ENCODE measurements around the gene FSTL4.

The FSTL4 gene

GRCh38 chr5:133612249-133612860 lies at the start of gene FSTL4:
Gene FSTL4, minus strand, starts transcription at chr5:133612541.
- DNase-seq (ENCODE audit: low read depth), result no peak

DNA sequence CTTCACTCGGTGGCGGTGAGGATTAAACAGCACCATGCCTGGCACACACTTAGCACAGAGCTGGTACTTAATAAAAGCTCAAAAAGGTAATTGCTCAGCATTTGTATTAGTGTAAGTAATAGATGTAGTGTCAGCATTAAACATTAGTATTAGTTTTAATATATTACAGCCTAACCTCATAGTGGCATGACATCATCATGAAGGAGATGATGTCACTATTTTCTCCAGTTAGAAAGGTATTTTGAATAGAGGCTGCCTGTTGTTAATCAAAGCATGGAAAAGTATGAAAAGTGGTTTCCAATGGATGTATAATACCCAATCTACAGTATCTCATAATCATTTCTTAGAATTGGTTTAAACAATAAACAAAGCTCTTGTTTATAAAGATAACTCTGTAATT lies 49.0 kb upstream of the FSTL4 start:
- no peak for DNase-seq (ENCODE audit: low read depth)

DNA sequence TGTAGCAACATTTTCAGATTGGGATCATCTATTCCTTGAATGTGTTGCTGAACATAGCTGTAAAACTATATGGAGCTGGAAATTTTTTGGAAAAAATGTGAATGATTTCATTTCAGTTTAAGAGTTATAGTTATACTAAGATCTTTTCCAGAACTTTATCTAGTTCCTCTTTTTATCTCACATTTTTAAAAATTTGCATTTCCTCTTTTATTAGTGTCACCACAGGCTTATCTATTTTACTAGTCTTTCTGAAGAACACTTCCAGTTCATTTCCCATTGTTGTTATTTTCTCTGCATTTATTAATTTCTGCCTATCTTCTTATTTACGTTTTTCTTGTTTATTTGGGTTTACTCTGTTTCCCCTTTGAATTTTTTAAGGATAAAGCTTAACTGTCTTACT lies 46.0 kb upstream of the FSTL4 start:
- DNase-seq (ENCODE audit: low read depth), result no peak

DNA sequence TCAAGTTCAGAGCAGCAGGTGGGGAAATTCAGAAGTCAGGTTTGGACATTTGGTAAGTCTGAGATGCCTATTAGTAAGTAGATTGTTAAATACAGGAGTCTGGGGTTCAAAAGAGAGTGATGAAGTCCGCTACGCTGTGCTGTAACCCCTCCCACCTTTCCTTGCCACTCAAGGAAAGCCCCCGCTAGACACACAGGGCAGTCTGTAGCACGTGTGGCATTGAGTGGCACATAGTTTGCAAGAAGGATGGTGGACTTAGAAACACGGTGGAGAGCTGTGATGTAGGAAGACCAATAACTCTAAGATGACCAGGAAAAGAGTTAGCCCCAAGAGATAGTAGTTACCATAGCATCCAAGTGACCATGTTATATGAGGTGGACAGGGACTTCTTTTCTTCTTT lies 44.7 kb upstream of the FSTL4 start:
- DNase-seq (ENCODE audit: low read depth), result no peak

- no peak for DNase-seq (ENCODE audit: low read depth)
Observed at GRCh38 chr5:133655966-133656365, 43.6 kb upstream of the FSTL4 start.

DNA sequence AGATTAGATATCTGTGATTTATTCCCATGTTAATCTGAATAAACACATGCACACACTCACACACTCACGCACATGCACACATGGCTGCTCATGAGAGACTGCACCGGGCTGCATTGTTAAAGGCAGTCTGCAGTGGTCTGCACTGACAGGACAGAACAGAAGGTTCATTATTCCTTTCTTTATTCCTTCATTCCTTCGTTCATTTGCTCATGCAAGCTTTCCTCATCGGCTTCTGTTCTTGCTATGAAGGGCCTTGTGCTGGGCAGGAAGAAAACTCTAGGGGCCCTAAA lies 41.4 kb upstream of the FSTL4 start:
- no peak for DNase-seq (ENCODE audit: low read depth)

- no peak for DNase-seq (ENCODE audit: low read depth)
Observed at GRCh38 chr5:133652951-133653759, 40.8 kb upstream of the FSTL4 start.

DNA sequence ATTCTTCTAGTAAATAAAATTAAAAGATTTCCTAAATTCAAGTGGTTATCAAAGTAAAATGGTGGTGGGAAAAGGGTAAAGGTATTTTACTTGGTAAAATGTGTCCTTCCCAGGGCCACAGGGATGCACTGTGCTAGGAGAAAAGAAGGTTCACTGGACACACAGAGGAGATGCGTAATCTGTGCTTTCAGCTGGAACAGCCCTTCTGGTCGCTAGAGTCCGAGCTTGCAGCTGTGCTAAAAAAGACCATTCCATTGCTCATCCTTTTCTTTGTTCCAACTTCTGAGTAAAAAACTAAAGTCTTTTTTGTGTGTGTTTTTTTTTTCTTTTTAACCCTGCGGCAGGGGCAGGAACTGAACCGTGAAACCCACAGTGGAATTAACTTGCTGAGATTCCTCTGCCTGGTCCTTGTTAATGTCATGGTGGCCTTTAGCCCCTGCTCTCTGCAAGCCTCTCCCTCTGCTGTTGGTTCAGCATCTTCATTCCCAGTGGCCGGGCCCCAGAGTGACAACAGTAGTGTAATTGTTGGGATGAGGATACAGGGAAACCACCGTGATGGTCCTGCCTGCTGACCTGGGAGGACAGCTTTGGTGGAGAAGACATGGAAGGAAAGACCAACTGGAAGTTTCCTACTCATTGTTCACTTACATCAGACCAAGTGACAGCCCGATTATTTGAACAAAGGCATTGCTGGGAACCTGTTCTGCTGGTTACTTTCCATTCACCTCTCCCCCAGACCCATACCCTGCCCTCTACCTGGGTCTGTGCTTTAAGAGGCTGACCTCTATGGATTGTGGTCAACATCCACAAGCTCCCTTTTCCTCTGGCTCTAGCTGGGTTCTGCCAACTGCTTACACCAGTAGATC lies 31.9 kb upstream of the FSTL4 start:
- DNase-seq (ENCODE audit: low read depth), result no peak

DNA sequence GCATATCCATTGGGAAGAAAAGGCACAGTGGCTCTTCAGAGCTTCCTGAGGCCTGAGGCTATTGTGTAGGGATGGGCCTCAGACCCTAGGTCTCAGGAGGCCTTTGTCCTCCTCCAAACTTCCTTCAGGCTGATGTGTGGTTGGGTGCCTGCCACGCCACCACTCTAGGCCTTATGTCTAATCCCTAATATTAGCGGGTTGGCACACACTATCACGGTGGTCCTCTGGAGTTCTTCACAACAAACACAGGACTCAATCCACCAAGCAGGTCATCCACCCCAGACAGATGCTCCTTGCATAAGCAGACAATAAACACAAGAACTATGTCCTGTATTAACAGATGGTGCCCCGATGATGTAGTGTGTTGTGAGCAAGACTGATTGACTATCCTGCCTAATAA lies 31.0 kb upstream of the FSTL4 start:
- DNase-seq (ENCODE audit: low read depth), result no peak

DNA sequence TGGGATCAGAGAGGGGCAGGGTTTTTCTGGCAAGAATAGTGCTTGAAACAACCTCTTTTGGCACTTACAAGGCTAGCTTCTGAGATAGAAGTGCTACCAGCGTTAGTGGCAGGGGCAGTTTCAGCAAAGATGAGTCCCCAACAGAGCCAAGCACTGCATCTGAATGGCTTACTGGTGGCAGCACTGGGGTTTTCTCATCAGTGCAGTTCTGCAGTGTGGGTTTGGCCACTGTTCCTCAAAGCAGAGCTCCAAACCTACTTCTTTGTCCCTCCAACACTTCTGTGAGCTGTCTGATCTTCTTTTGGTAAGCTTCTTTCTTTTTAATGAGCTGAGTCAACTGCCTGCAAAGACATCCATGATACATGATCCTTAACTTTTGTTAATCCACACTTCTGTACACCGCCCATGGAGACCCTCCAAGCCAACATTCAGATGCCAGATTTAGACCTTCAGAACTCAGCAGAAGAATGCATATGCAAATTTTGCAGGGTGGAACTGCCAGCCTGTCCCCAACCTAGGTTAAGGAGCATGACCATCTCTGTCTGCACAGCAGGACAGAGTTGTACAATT lies 29.9 kb upstream of the FSTL4 start:
- no peak for DNase-seq (ENCODE audit: low read depth)

- no peak for DNase-seq (ENCODE audit: low read depth)
Observed at GRCh38 chr5:133641683-133642082, 29.3 kb upstream of the FSTL4 start.

GRCh38 chr5:133639850-133640528 lies 27.6 kb upstream of the FSTL4 start:
- no peak for DNase-seq (ENCODE audit: low read depth)

DNA sequence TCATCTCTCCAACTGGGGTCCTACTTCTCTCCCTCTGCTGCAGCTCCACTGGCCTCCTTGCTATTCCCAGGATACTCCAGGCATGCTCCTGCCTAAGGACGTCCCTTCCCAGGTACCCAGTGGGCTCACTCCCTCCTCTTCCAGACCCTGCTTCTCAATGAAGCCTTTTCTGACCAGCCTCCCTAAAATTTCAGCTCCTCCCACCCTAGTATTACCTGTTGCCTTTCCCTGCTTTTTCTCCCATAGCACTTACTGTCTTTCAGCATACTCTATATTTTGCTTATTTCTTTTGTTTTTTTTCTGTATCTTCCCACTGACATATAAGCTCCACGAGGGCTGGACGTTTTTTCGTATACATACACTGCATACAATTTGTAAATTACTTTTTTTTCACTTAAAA lies 26.1 kb upstream of the FSTL4 start:
- DNase-seq (ENCODE audit: low read depth), result no peak

DNA sequence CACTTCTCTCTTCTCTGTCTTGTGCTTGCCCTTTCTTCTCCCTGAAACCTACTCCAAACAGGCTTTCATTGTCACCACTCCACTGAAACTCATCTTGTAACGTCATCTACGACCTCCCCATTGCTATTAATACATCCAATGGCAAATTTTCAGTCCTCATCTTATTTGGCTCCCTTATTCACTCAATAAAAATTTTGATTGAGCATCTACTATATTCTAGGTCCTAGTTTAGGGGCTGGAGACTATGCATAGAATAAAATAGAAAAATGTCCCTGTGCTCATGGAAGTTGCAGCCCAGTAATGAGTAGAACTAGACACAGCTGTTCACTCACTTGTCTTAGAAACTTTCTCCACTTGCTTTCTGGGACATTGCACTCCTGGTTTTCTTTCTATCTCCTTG lies 24.9 kb upstream of the FSTL4 start:
- DNase-seq (ENCODE audit: low read depth), result no peak

DNA sequence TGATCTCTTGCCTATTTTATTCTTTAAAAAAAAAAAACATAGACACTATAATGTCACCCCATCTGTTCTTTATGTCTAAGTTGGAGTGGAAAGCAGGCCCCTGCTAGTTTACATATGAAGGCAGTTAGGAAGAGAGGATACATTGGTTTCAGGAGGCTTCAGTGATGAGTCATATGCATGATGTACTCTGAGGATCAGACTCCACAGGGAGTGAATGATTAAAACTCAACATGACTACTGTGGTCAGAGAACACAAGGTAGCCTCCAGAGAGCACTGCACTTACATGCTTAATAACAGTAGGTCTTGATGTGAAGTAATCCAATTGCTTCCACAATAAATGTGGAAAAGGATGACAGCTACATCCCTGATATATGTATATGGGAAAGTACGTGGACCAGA lies 22.7 kb upstream of the FSTL4 start:
- DNase-seq (ENCODE audit: low read depth), result no peak

- DNase-seq (ENCODE audit: low read depth), result no peak
Observed at GRCh38 chr5:133627180-133627579, 14.8 kb upstream of the FSTL4 start.

GRCh38 chr5:133624316-133624715 lies 12.0 kb upstream of the FSTL4 start:
- DNase-seq (ENCODE audit: low read depth), result no peak

- DNase-seq (ENCODE audit: low read depth), result no peak
Observed at GRCh38 chr5:133618141-133618540, 5.8 kb upstream of the FSTL4 start.

GRCh38 chr5:133613743-133614142 lies 1.4 kb upstream of the FSTL4 start:
- no peak for DNase-seq (ENCODE audit: low read depth)

- DNase-seq (ENCODE audit: low read depth), result no peak
Observed at GRCh38 chr5:133613184-133613583, 843 bp upstream of the FSTL4 start.

- no peak for DNase-seq (ENCODE audit: low read depth)
Observed at GRCh38 chr5:133611357-133612248, 738 bp downstream of the FSTL4 start.
